AG04450 (cell line): ENCODE measurements around the gene IL22RA2. TPM values are rescaled to one million over a fixed set of nuclear protein-coding genes. Genes with fewer than 3 reads are reported as not detected.

Source experiments
- CTCF ChIA-PET: fragments of 300-600, 350-600 bp; formaldehyde crosslinking; extraction: SDS; loops from one replicate; lab custom pipeline; 2022; ENCODE audit warnings: antibody characterized with exemption, inconsistent platforms; lab: Charles Lee
- POLR2A ChIA-PET: fragments of 350-600 bp; formaldehyde crosslinking; extraction: SDS; loops from one replicate; lab custom pipeline; 2021; ENCODE audit warnings: antibody characterized with exemption, inconsistent platforms; lab: Yijun Ruan, JAX
- DNase-seq: peaks from one replicate; pipeline ENCODE4 v3.0.0-alpha.2; 2011; ENCODE audit warnings: low read depth, low spot score
- H3K27ac ChIP-seq: one replicate; pipeline ENCODE4 v1.5.1; 2012; ENCODE audit warnings: low read depth, low read length, control low read depth
- H3K27me3 ChIP-seq: one replicate; pipeline ENCODE4 v1.6.0; 2012; ENCODE audit warnings: low read length; ENCODE audit not compliant: control insufficient read depth, insufficient read depth
- H3K4me3 ChIP-seq: 2 replicates; pipeline ENCODE4 v1.5.1; 2011; ENCODE audit warnings: mild to moderate bottlenecking, low read depth, low read length, control low read depth
- H3K9me3 ChIP-seq: 2 replicates; pipeline ENCODE4 v1.5.1; 2012; ENCODE audit warnings: low read length; ENCODE audit not compliant: control insufficient read depth, insufficient read depth
- CTCF ChIP-seq: IDR thresholded peaks from 2 replicates; pipeline ENCODE4 v1.5.1; 2011; ENCODE audit warnings: low read depth, low read length, control low read depth, inconsistent platforms
- polyA plus RNA-seq: library from polyadenylated mRNA; depleted of rRNA; stranded (reverse); fragments of >200 nt; gene quantifications from 2 replicates; pipeline ENCODE4 v1.2.3, GENCODE V29; 2011

Gene IL22RA2
- polyA plus RNA-seq, 1 experiment, result not detected

- no peak for TF ChIP-seq CTCF
- CTCF ChIA-PET, result interaction anchor here (0.6 kb wide), 1 partner anchor 144 kb away, joined by 4 read pairs; no protein-coding TSS in a partner anchor
- POLR2A ChIA-PET, result no interaction called here
- Histone ChIP-seq H3K27ac (no peak overlapping the region), H3K9me3 (no peaks in the 10 kb centered on the region), H3K4me3 (no peak overlapping the region), H3K27me3 (peaks cover 7% of the 10 kb centered on the region)
- DNase-seq, result no peak
Measured at GRCh38 chr6:137170266-137171052, 3.0 kb downstream of the IL22RA2 start.

GRCh38 chr6:137167702-137168377 lies 5.6 kb downstream of the IL22RA2 start:
- Histone ChIP-seq H3K27ac (no peak overlapping the region), H3K9me3 (peaks cover 4% of the 10 kb centered on the region; the same call in 1 of the 2 replicates), H3K27me3 (peaks cover 7% of the 10 kb centered on the region), H3K4me3 (no peak overlapping the region)
- ChIA-PET CTCF (no interaction called here), POLR2A (no interaction called here)
- DNase-seq, result no peak
- no peak for TF ChIP-seq CTCF

GRCh38 chr6:137166247-137167098 lies 7.0 kb downstream of the IL22RA2 start:
- CTCF ChIA-PET, result interaction anchor here (0.7 to 1.8 kb wide), 2 partner anchors 10 to 72 kb away, joined by 3 to 6 read pairs; no protein-coding TSS in a partner anchor
- no peak for DNase-seq
- POLR2A ChIA-PET, result no interaction called here
- no peak overlapping the region for H3K27ac ChIP-seq
- peaks cover 4% of the 10 kb centered on the region; the same call in 1 of the 2 replicates for H3K9me3 ChIP-seq
- peaks cover 5% of the 10 kb centered on the region for H3K27me3 ChIP-seq
- TF ChIP-seq CTCF, result no peak
- H3K4me3 ChIP-seq, result no peak overlapping the region

GRCh38 chr6:137165375-137166246 lies 7.8 kb downstream of the IL22RA2 start:
- H3K27me3 ChIP-seq, result peaks cover 5% of the 10 kb centered on the region
- no peak for DNase-seq
- H3K9me3 ChIP-seq, result peaks cover 4% of the 10 kb centered on the region; the same call in 1 of the 2 replicates
- no peak overlapping the region for H3K4me3 ChIP-seq
- peak; percentile 25; the same call in 1 of the 2 replicates for TF ChIP-seq CTCF
- H3K27ac ChIP-seq, result no peak overlapping the region
- ChIA-PET POLR2A (no interaction called here), CTCF (interaction anchor here (0.7 to 1.8 kb wide), 2 partner anchors 11 to 71 kb away, joined by 3 to 6 read pairs; no protein-coding TSS in a partner anchor)
